ENCODE results near the gene PLPPR3.
"Not testable (repeated sequence)": the region's sequence is repeated elsewhere in the genome, so short reads cannot be mapped to it uniquely, and the experiment has no call there.

The PLPPR3 gene

DNA sequence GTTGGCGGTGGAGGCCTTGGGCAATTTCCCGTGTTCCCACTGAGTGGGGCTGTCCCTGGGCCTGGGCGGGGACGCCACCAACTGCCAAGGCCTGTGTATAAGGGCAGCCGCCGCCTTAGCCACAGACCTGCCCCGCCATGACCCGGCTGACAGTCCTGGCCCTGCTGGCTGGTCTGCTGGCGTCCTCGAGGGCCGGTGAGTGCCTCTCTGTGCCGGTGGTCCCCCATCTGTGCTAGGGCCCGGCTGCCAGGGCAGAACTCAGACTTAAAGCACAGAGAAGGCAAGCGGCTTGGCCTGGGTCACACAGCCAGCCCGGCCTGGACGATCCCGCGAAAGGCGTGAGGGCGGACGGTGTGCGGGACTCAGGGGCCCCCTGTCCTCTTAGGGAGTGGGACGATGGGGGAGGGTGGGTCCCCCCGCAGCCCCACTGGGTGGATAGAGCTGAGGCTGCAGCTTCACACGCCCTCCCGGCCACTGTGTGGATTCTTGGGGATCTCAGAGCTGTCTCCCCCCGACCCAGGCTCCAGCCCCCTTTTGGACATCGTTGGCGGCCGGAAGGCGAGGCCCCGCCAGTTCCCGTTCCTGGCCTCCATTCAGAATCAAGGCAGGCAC lies 6.1 kb upstream of the PLPPR3 start, which contains the start of gene AZU1:
TSS of gene AZU1 (plus strand) at position 128 of the 612 bp plus-strand sequence. CDS start at position 138, 10 bp downstream.
- DNase-seq (ENCODE audit: low read depth): no peak

DNA sequence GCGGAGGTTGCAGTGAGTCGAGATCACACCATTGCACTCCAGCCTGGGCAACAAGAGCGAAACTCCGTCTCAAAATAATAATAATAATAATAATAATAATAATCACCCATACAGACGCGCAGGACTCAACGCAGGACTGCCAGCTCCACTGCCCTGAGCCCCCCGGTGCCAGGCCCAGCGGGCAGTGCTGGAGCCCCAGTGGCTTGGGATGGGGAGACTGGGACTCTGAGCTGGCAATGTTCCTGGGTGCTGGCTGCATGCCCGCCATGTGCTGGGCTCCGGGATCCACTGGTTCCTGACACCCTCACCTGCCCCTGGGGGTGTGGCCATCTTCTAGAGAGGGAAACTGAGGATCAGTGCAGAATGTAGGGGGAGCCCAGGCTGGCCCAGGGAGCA lies 5.6 kb upstream of the PLPPR3 start:
- DNase-seq (ENCODE audit: low read depth): no peak

DNA sequence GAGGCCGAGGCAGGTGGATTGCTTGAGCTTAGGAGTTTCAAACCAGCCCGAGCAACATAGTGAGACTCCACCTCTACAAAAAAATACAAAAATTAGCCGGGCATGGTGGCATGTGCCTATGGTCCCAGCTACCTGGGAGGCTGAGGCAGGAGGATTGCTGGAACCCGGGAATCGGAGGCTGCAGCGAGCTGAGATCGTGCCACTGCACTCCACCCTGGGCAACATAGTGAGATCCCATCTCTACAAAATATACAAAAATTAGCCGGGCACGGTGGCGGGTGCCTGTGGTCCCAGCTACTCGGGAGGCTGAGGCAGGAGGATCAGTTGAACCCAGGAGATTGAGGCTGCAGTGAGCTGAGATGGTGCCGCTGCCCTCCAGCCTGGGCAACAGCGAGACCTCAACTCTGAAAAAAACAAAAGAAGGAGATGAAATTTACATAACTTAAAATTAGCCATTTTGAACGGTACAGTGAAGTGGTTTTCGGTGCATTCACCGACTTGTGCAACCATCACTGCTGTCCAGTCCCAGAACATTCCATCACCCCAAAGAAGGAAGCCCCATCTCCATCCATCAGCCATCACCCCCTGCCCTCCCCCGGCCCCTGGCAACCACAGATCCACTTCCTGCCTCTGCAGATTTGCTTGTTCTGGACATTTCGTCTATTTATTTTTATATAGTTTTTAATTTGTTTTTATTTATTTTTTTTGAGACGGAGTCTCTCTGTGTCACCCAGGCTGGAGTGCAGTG lies 4.3 kb upstream of the PLPPR3 start:
- DNase-seq (ENCODE audit: low read depth): no peak

DNA sequence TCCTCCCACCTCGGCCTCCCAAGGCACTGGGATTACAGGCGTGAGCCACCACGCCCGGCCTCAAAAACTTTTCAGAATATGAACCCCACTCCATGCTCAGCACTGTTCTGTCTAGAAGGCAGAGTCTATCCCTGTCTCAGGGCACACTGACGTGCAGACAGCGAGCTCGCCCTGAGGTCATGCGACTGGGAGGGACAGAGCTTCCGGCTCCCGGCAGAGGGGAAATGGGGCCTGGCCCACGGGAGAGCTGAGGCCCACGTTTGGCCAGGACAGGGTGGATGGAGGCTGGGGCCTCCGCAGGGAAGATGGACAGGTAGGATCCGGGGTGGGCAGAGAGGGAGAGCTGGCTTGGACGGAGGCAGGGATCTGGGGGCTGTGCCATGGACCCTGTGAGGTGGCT lies 3.1 kb upstream of the PLPPR3 start:
- DNase-seq (ENCODE audit: low read depth): no peak

DNA sequence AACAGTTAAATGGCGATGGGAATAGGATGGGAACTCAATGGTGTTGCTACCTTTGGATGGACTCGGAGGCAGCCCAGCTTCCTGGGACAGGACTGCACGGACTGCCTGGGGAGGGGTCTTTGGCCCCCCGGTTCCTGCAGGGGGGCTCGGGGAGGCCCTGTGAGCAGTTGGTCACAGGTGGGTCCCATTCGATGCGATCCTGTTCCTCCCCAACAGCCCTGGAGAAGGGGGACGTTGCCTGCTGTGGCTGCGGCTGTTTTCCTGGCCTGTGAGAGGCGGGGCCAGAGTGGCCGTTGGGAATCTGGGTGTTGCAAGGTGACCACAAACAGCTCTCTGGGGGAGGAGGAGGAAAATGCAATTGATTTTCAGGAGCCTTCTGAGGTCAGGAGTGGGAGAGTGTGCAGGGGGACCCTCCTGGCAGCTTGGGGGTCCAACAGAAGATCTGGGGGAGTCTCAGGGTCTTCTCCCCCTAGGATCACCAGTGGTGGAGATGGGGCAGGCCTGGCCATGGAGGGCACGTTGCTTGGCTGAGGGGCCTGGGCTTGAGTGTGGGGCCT lies 1.9 kb upstream of the PLPPR3 start:
- DNase-seq (ENCODE audit: low read depth): no peak

DNA sequence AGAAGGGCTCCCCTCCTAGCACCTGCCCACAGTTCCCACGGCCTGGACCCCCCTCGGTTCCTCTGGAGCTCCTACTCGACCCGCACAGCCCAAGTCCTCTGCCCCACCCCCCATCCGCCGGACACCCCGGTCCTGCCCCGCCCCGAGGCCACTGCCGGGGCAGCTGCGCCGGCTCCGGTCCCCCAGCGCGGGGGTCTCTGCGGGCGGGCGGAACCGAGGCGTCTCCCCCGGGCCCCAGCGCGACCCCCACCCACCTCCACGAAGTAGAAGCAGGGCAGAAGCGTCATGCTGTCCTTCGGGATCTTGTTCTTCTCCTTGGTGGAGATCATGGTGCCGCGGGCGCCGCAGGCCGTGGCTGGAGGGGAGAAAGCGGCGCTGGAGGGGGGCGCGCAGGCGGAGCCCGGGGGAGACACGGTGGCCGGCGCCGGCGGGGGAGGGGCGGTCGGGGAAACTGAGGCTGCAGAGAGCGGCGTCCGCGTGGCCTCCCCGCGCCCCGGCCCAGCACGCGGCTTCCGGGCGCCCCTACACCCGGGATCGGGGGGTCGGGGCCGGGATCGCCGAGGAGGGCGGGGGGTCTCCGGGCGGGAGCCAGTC lies 427 bp downstream of the PLPPR3 start:
- DNase-seq (ENCODE audit: low read depth): no peak

DNA sequence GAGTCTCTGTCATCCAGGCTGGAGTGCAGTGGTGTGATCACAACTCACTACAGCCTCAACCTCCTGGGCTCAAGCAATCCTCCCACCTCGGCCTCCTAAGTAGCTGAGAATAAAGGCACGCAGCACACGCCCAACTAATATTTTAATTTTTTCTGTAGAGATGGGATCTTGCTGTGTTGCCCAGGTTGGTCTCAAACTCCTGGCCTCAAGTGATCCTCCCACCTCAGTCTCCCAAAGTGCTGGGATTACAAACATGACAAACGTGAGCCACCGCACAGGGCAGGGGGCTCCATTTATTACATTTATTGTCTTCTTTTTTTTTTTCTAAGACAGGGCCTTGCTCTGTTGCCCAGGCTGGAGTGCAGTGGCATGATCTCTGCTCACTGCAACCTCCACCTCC lies 1.5 kb downstream of the PLPPR3 start:
- not testable (repeated sequence) for DNase-seq (ENCODE audit: low read depth)

DNA sequence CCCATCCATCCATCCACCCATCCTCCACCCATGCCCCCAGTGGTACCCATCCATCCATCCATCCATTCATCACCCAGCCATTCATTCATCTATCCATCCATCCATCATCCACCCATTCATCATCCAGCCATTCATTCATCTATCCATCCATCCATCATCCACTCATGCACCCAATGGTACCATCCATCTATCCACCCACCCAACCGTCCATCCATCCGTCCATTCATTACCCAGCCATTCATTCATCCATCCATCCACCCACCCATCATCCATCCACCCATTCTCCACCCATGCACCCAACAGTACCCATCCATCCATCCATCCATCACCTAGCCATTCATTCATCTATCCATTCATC lies 5.3 kb downstream of the PLPPR3 start:
- no peak for DNase-seq (ENCODE audit: low read depth)

DNA sequence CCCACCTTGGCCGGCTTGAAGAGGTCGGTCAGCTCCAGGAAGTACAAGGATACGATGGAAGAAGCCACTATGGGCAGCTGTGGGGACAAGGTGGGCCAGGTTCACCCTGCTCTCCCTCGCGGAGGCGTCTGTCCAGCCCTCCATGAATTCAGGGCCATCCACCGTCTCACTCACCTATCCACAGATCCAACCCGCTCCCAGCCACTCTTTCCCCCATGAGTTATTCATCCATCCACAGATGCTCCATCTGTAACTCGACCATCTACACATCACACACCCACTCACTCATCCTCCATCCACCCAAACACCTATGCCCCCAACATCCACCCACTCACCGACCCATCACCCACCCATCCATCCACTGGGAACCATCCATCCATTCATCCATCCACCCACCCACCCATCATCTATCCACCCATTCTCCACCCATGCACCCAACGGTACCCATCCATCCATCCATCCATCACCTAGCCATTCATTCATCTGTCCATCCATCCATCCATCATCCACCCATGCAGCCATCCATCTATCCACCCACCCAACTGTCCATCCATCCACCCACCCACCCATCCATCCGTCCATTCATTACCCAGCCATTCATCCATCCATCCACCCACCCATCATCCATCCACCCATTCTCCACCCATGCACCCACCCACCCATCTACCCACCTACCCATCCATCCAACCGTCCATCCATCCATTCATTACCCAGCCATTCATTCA lies 5.8 kb downstream of the PLPPR3 start:
- DNase-seq (ENCODE audit: low read depth): no peak

DNA sequence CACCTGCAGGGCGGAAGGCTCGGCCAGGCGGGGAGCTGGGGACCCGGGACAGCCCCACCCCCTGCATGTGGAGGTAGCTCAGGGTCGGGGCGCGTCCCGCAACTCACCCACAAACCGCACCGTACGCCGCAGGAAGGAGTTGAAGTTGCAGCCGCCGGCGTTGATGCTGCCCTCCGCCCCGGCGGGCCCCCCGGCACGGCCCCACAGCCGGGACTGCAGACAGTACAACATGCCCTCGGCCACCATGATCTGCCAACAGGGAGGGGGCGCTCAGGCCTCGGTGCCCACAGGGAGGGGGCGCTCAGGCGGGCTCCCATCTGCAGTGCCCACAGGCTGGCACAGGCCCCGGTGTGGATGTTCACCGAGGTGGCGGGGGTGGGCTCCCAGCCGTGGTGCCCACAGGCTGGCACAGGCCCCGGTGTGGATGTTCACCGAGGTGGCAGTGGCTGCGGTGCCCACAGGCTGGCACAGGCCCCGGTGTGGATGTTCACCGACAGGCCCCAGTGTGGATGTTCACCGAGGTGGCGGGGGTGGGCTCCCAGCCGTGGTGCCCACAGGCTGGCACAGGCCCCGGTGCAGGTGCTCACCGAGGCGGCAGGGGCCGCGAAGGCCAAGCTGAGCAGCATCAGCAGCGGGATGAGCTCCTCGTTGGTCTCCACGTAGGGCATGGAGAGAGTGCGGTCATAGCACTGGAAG lies 6.5 kb downstream of the PLPPR3 start:
- DNase-seq (ENCODE audit: low read depth): no peak

DNA sequence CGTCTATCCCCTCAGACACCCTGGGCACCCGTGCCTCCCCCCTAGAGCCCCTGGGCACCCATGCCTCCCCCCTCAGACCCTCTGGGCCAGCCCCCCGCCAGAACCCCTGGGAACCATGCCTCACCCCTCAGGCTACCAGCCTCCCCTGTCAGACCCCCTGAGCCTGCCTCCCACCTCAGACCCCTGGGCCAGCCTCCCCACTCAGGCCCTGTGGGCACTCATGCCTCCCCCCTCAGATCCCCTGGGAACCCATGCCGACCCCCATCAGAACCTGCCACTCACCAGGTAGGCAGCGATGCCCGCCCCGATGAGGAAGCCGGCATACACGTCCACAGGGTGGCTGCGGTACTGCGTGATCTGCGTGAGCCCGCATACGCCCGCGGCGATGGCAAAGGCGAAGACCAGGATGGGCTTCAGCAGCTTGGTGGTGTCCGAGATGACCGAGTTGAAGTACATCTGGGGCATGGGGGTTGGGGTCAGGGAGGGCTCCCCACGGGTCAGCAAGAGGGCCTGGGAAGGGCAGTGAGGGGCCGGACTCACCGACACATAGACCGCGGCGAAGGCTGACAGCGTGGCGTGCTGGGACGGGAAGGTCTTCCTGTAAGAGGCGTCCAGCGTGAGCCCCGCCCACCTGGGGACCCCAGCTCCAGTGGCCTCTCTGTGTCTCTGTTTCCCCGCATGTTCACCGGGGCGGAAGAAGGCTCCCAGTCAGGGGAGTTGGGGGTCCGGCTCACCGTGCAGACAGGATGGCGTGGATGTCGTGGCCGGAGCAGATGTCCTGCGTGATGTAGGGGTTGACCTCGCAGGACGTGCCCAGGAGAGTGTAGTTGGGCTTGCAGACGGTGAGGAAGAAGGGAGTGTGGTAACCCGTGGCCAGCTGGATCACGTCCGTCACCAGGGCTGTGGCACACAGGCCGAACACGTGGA lies 7.3 kb downstream of the PLPPR3 start:
- no peak for DNase-seq (ENCODE audit: low read depth)

DNA sequence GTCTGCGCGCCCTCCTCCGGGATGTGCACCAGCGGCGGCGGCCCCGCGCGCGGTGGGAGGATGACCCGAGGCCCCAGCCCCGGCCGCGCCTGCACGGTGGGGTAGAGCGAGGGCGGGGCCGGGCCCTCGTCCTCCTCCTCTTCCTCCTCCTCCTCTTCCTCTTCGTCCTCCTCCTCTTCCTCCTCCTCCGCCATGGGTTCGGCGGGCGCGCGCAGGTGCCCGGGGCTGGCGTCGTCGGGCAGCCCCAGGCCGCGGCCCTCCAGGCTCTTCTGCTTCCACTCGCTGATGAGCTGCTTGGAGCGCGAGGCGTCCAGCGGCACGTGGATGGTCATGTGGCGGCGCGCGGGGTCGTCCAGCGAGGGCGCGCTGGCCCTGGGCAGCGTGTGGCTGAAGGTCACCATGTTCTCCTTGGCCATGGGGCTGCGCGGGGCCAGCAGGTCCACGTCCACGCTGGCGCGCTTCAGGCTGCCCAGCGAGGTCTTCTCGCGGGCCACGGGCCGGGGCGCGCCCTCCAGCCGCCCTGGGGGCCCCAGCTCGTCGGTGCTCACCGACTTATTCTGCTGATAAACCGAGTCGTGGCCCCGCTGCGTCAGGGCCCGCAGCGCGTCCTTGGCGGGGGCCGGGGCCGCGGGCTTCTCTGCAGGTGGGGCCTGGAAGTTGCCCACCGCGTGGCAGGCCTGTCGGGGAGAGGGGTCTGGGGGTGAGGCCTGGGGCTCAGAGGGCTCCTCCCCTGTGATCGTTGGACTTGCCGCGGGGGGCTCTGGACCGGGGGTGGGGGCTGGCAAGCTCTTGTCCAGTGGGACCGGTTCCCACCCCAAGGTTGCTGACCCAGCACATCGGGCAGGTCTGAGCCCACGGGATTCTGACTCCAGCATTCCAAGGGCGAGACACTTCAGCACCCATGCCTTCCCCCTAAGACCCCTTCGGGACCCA lies 8.3 kb downstream of the PLPPR3 start:
- no peak for DNase-seq (ENCODE audit: low read depth)

DNA sequence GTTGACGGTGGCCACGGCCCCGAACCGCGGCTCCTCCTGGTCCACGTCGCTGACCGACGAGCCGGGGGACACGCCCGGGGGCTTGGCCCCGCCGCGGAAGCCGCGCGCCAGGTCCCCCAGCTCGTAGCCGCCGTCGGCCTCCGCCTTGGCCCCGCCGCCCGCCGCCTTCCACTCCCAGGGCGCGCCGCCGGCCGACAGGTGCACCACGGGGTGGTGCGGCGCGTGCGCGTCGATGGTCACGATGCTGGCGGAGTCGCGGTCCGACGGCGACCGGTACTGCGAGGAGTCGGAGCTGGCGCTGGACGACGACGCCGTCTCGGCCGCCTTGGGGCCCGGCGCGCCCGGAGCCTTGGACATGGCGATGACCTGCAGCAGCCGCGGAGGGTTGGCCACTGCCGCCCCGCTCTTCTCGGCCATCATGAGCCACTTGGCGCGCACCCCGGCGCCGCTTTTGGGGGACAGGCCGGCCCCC lies 9.0 kb downstream of the PLPPR3 start:
- no peak for DNase-seq (ENCODE audit: low read depth)

DNA sequence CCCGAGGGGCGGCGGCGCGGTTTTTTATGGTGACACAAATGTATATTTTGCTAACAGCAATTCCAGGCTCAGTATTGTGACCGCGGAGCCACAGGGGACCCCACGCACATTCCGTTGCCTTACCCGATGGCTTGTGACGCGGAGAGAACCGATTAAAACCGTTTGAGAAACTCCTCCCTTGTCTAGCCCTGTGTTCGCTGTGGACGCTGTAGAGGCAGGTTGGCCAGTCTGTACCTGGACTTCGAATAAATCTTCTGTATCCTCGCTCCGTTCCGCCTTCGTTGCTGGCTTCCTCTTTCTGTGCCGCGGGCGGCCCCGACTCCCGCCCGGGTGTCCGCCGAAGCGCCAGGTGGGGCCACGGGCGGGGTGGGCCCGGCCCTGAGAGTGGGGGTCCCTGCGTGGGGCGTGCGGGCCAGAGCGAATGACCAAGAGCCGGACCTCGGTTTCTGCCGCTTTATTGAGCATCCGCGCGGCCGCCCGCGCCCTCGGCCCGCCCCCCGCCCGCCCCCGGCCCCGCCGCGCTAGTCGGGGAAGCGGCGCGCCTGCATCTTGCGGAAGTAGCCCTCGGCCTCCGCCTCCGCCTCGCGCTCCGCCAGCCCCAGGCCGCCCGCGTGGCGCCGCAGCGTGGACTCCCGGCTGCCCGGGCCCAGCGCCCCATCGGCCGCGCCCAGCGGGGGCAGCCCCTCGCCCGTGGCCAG lies 9.6 kb downstream of the PLPPR3 start:
- no peak for DNase-seq (ENCODE audit: low read depth)

DNA sequence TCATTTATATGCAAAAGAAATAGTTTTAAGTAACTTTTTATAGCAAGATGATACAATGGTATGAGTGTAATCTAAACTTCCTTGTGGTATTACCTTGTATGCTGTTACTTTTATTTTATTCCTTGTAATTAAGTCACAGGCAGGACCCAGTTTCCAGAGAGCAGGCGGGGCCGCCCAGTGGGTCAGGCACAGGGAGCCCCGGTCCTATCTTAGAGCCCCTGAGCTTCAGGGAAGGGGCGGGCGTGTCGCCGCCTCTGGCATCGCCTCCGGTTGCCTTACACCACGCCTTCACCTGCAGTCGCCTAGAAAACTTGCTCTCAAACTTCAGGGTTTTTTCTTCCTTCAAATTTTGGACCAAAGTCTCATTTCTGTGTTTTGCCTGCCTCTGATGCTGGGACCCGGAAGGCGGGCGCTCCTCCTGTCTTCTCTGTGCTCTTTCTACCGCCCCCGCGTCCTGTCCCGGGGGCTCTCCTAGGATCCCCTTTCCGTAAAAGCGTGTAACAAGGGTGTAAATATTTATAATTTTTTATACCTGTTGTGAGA lies 10.2 kb downstream of the PLPPR3 start:
- DNase-seq (ENCODE audit: low read depth): no peak

DNA sequence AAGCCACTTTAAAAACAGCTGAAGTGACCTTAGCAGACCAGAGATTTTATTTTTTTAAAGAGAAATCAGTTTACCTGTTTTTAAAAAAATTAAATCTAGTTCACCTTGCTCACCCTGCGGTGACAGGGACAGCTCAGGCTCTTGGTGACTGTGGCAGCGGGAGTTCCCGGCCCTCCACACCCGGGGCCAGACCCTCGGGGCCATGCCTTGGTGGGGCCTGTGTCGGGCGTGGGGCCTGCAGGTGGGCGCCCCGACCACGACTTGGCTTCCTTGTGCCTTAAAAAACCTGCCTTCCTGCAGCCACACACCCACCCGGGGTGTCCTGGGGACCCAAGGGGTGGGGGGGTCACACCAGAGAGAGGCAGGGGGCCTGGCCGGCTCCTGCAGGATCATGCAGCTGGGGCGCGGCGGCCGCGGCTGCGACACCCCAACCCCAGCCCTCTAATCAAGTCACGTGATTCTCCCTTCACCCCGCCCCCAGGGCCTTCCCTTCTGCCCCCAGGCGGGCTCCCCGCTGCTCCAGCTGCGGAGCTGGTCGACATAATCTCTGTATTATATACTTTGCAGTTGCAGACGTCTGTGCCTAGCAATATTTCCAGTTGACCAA lies 10.8 kb downstream of the PLPPR3 start:
- DNase-seq (ENCODE audit: low read depth): no peak

DNA sequence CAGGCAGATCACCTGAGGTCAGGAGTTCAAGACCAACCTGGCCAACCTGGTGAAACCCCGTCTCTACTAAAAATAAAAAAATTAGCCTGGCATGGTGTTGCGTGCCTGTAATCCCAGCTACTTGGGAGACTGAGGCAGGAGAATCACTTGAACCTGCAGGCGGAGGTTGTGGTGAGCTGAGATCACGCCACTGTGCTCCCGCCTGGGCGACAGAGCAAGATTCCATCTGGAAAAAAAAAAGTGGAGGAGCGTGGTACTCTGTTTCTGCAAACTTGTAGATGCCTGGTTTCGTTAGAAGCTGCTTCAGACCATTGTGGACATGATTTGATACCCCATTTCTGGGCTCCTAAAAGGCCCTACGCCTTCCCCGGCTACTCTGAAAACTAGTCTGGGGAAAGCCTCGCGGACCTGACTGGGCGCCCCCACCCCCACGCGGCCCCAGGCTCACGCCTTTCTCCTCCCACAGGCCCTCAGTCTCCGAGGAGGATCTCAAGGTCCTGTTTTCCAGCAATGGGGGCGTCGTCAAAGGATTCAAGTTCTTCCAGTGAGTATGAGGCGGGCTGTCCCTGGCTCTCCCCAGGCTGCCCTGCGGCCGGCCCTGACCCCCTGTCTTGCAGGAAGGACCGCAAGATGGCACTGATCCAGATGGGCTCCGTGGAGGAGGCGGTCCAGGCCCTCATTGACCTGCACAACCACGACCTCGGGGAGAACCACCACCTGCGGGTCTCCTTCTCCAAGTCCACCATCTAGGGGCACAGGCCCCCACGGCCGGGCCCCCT lies 11.5 kb downstream of the PLPPR3 start:
- DNase-seq (ENCODE audit: low read depth): no peak

DNA sequence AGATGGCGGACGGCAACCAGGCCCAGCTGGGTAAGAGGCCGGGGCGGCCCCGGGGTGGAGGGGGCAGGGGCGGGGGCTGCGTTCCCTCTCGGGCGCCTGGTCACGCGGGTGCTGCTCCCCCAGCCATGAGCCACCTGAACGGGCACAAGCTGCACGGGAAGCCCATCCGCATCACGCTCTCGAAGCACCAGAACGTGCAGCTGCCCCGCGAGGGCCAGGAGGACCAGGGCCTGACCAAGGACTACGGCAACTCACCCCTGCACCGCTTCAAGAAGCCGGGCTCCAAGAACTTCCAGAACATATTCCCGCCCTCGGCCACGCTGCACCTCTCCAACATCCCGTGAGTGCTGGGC lies 13.4 kb downstream of the PLPPR3 start:
- DNase-seq (ENCODE audit: low read depth): no peak
